Endometrium (tissue), 2 donors: ENCODE measurements around the gene FHL3.

Source experiments
- FAIRE-seq: peaks from 2 replicates; lab custom pipeline; 2012; peaks lifted over from hg19 to GRCh38; lab: Jason Lieb, UNC
- donor health status: control.
- donor health status: control.

Gene FHL3

GRCh38 chr1:38012363-38013226, 7.3 kb upstream of the FHL3 start, which contains the start of gene UTP11:
Gene UTP11 (plus strand): TSS chr1:38012734. CDS start chr1:38012803, 69 bp downstream.
- peak; percentile 92 for FAIRE-seq

- no peak for FAIRE-seq
Measured at GRCh38 chr1:38009841-38010180, 4.5 kb upstream of the FHL3 start.

GRCh38 chr1:38009088-38009840, 4.0 kb upstream of the FHL3 start:
- no peak for FAIRE-seq

GRCh38 chr1:38006008-38006828, 904 bp upstream of the FHL3 start:
- no peak for FAIRE-seq

- FAIRE-seq: no peak
Measured at GRCh38 chr1:38004284-38005108, 818 bp downstream of the FHL3 start.

- no peak for FAIRE-seq
Measured at GRCh38 chr1:38003261-38004250, 1.8 kb downstream of the FHL3 start.

GRCh38 chr1:38000529-38001455, 4.5 kb downstream of the FHL3 start:
- no peak for FAIRE-seq

- no peak for FAIRE-seq
Measured at GRCh38 chr1:38000233-38000528, 5.1 kb downstream of the FHL3 start.

- no peak for FAIRE-seq
Measured at GRCh38 chr1:37999430-38000232, 5.7 kb downstream of the FHL3 start.

GRCh38 chr1:37998913-37999429, 6.3 kb downstream of the FHL3 start:
- no peak for FAIRE-seq

GRCh38 chr1:37998089-37998808, 7.1 kb downstream of the FHL3 start:
- FAIRE-seq: no peak

GRCh38 chr1:37997256-37998088, 7.8 kb downstream of the FHL3 start:
- no peak for FAIRE-seq

- peak; percentile 33 for FAIRE-seq
Measured at GRCh38 chr1:37995751-37996345, 9.5 kb downstream of the FHL3 start.

GRCh38 chr1:37994886-37995566, 10.3 kb downstream of the FHL3 start:
- FAIRE-seq: no peak

- FAIRE-seq: no peak
Measured at GRCh38 chr1:37989361-37989930, 15.9 kb downstream of the FHL3 start.
